Peyer's patch (tissue), 4 donors: ENCODE data around the gene NUDT22. TPM values are rescaled to one million over a fixed set of nuclear protein-coding genes. Genes with fewer than 3 reads are reported as not detected.

ENCODE experiments used
- DNase-seq, 3 donors: peaks; one replicate each; pipeline ENCODE4 v3.0.0-alpha.2; 2017 to 2019
- H3K27ac ChIP-seq, 4 donors: fragments of 200-600 bp; sonication (generic); one replicate each; pipeline ENCODE4 v1.5.1; 2016 to 2019
- H3K27me3 ChIP-seq, 2 donors: fragments of 200-600 bp; sonication (generic); one replicate each; pipeline ENCODE4 v1.5.1; 2019
- H3K36me3 ChIP-seq, 3 donors: fragments of 200-600 bp; sonication (generic); one replicate each; pipeline ENCODE4 v1.5.1; 2016 to 2019
- H3K4me1 ChIP-seq, 4 donors: fragments of 200-600 bp; sonication (generic); one replicate each; pipeline ENCODE4 v1.5.1; 2016 to 2019
- H3K4me3 ChIP-seq, 4 donors: fragments of 200-600 bp; sonication (generic); 1 replicate in 3 of 4; 2 replicates in 1 of 4; pipeline ENCODE4 v1.5.1; 2016 to 2019; ENCODE audit warnings: mild to moderate bottlenecking in 1 of 4
- H3K9me3 ChIP-seq, 4 donors: fragments of 200-600 bp; sonication (generic); one replicate each; pipeline ENCODE4 v1.5.1; 2016 to 2019; ENCODE audit warnings: mild to moderate bottlenecking in 1 of 4
- CTCF ChIP-seq, 6 experiments: fragments of 450-650 bp in 4 of 6; fragments of 200-600 bp in 2 of 6; sonication (generic) in 1 of 6; IDR thresholded peaks; one replicate each; pipeline ENCODE4 v1.5.1; 2017 to 2019; ENCODE audit warnings: antibody characterized with exemption in 6 of 6, mild to moderate bottlenecking in 3 of 6, moderate library complexity in 1 of 6
- POLR2A ChIP-seq, 2 donors: fragments of 450-650 bp; IDR thresholded peaks; one replicate each; pipeline ENCODE4 v1.5.1; 2017; ENCODE audit warnings: antibody characterized with exemption in 2 of 2, mild to moderate bottlenecking in 2 of 2, moderate library complexity in 2 of 2
- total RNA-seq, 4 donors: library from RNA; depleted of rRNA; stranded (reverse); fragments of >200 nt; gene quantifications; one replicate each; pipeline ENCODE4 v1.1.0, GENCODE V29; 2016

NUDT22 gene
- total RNA-seq, 4 donors from 2014 or later, result 145 to 190 (median 156) TPM

- Histone ChIP-seq H3K4me3 (no peak overlapping the region), H3K36me3 (peaks cover 0 to 70% (median 0%) of the 10 kb centered on the region in 3 donors), H3K27ac (no peak overlapping the region), H3K4me1 (peaks cover 0 to 40% (median 10%) of the 10 kb centered on the region in 4 donors), H3K9me3 (no peaks in the 10 kb centered on the region), H3K27me3 (no peaks in the 10 kb centered on the region)
- TF ChIP-seq POLR2A (IDR thresholded peaks at IDR 0.05), result no peak
- DNase-seq, result no peak
These were observed 30.2 kb downstream of the NUDT22 start for GRCh38 chr11:64256300-64256699.

- Histone ChIP-seq H3K4me1 (peaks cover 0 to 35% (median 2%) of the 10 kb centered on the region in 4 donors), H3K36me3 (peaks cover 0 to 91% (median 0%) of the 10 kb centered on the region in 3 donors), H3K4me3 (no peak overlapping the region), H3K9me3 (no peaks in the 10 kb centered on the region), H3K27ac (no peak overlapping the region), H3K27me3 (no peaks in the 10 kb centered on the region)
- DNase-seq, result no peak
- TF ChIP-seq POLR2A (IDR thresholded peaks at IDR 0.05) (no peak), CTCF (IDR thresholded peaks at IDR 0.05) (no peak)
These were observed 32.3 kb downstream of the NUDT22 start for GRCh38 chr11:64258356-64258755.

GRCh38 chr11:64258946-64259532, 33.0 kb downstream of the NUDT22 start:
- Histone ChIP-seq H3K9me3 (no peaks in the 10 kb centered on the region), H3K27ac (no peak overlapping the region), H3K4me3 (no peak overlapping the region), H3K4me1 (peaks cover 0 to 35% (median 0%) of the 10 kb centered on the region in 4 donors), H3K27me3 (no peaks in the 10 kb centered on the region), H3K36me3 (peaks cover 0 to 96% (median 0%) of the 10 kb centered on the region in 3 donors)
- TF ChIP-seq POLR2A (IDR thresholded peaks at IDR 0.05) (no peak), CTCF (IDR thresholded peaks at IDR 0.05) (no peak)
- DNase-seq, result no peak

- no peak for DNase-seq
- H3K27ac ChIP-seq, result no peak overlapping the region
- no peaks in the 10 kb centered on the region for H3K27me3 ChIP-seq
- H3K4me3 ChIP-seq, result no peak overlapping the region
- peaks cover 0 to 96% (median 0%) of the 10 kb centered on the region in 3 donors for H3K36me3 ChIP-seq
- H3K9me3 ChIP-seq, result no peaks in the 10 kb centered on the region
- H3K4me1 ChIP-seq, result peaks cover 0 to 34% (median 0%) of the 10 kb centered on the region in 4 donors
- TF ChIP-seq POLR2A (IDR thresholded peaks at IDR 0.05) (no peak), CTCF (IDR thresholded peaks at IDR 0.05) (no peak)
These were observed 33.5 kb downstream of the NUDT22 start for GRCh38 chr11:64259533-64260067.

- no peak for DNase-seq
- H3K36me3 ChIP-seq, result peaks cover 0 to 96% (median 0%) of the 10 kb centered on the region in 3 donors
These were observed 34.2 kb downstream of the NUDT22 start for GRCh38 chr11:64260147-64260708.

More at GRCh38 chr11:64260147-64260708, 34.2 kb downstream of the NUDT22 start:
- Histone ChIP-seq H3K27ac (no peak overlapping the region), H3K9me3 (no peaks in the 10 kb centered on the region), H3K27me3 (no peaks in the 10 kb centered on the region), H3K4me1 (peaks cover 0 to 34% (median 0%) of the 10 kb centered on the region in 4 donors), H3K4me3 (no peak overlapping the region)
- TF ChIP-seq CTCF (IDR thresholded peaks at IDR 0.05), result no peak
